PC-3 (cell line): ENCODE measurements around the gene CRISPLD2.

Experiments
- CTCF ChIP-seq: fragments of 300-600 bp; sonication (generic); conservative IDR thresholded peaks from 2 replicates; pipeline ENCODE4 v1.5.1; 2017; ENCODE audit warnings: antibody characterized with exemption, low read depth, mild to moderate bottlenecking, low read length
- EZH2 ChIP-seq: fragments of 300-600 bp; sonication (generic); IDR thresholded peaks from one replicate; pipeline ENCODE4 v1.6.1; 2017; ENCODE audit warnings: antibody characterized with exemption, mild to moderate bottlenecking, low read length; ENCODE audit not compliant: unreplicated experiment

- TF ChIP-seq EZH2: no peak
- no peak for TF ChIP-seq CTCF
Observed at GRCh38 chr16:84839956-84840355, 20.2 kb downstream of the CRISPLD2 start.
